H1 (cell line): ENCODE results near the gene DNAAF6. TPM values are rescaled to one million over a fixed set of nuclear protein-coding genes. Genes with fewer than 3 reads are reported as not detected.
"Not testable (repeated sequence)": the region's sequence is repeated elsewhere in the genome, so short reads cannot be mapped to it uniquely, and the experiment has no call there.

ENCODE experiments used
- CTCF ChIA-PET: fragments of 300-600 bp; sonication (Branson Sonifier 250); formaldehyde crosslinking; loops from one replicate; lab custom pipeline; 2021; ENCODE audit not compliant: partially characterized antibody; lab: Charles Lee
- POLR2A ChIA-PET: fragments of 300-600 bp; sonication (Branson Sonifier 250); formaldehyde crosslinking; loops from one replicate; lab custom pipeline; 2021; ENCODE audit warnings: inconsistent platforms; ENCODE audit not compliant: partially characterized antibody; lab: Charles Lee
- DNase-seq, 2 experiments: peaks; one replicate each; pipeline versions ENCODE4 v3.0.0 to v3.0.0-alpha.2; 2010 to 2022; ENCODE audit warnings: low spot score in 2 of 2, low read depth in 1 of 2, mixed read lengths in 1 of 2
- FAIRE-seq: peaks from 2 replicates; lab custom pipeline; 2011; peaks lifted over from hg19 to GRCh38; lab: Jason Lieb, UNC
- H2AFZ ChIP-seq: 2 replicates; pipeline ENCODE4 v1.8.1; 2012; ENCODE audit warnings: low read length, inconsistent platforms
- H2AK5ac ChIP-seq: 2 replicates; pipeline ENCODE4 v1.6.1; 2013; ENCODE audit warnings: low read depth, low read length
- H2BK120ac ChIP-seq: replicated peaks from 2 replicates; pipeline ENCODE3; 2013; ENCODE audit warnings: low read depth, low read length, inconsistent platforms
- H2BK12ac ChIP-seq: 2 replicates; pipeline ENCODE4 v1.6.1; 2013; ENCODE audit warnings: low read depth, low read length
- H2BK15ac ChIP-seq: 2 replicates; pipeline ENCODE4 v1.6.1; 2013; ENCODE audit warnings: low read length
- H2BK20ac ChIP-seq: 2 replicates; pipeline ENCODE4 v1.6.1; 2013; ENCODE audit warnings: low read length
- H2BK5ac ChIP-seq: 2 replicates; pipeline ENCODE4 v1.6.1; 2013; ENCODE audit warnings: low read depth, low read length
- H3K14ac ChIP-seq: 2 replicates; pipeline ENCODE4 v1.6.1; 2013; ENCODE audit warnings: inconsistent platforms; ENCODE audit not compliant: insufficient read length
- H3K18ac ChIP-seq: 2 replicates; pipeline ENCODE4 v1.6.1; 2013; ENCODE audit warnings: low read length; ENCODE audit errors: extremely low read depth
- H3K23ac ChIP-seq: 2 replicates; pipeline ENCODE4 v1.6.1; 2013; ENCODE audit warnings: inconsistent platforms; ENCODE audit not compliant: insufficient read length
- H3K23me2 ChIP-seq: 2 replicates; pipeline ENCODE4 v1.6.1; 2013; ENCODE audit warnings: low read depth, low read length
- H3K27ac ChIP-seq: 2 replicates; pipeline ENCODE4 v1.6.1; 2011; ENCODE audit warnings: low read depth, low read length, inconsistent platforms
- H3K27me3 ChIP-seq, 4 experiments: replicated peaks in 1 of 4; 1 replicate in 1 of 4; 2 replicates in 3 of 4; pipeline versions ENCODE4 v1.6.1 to v1.8.1; 2011 to 2013; ENCODE audit warnings: low read length in 3 of 4, mild to moderate bottlenecking in 3 of 4, inconsistent platforms in 2 of 4, mixed read lengths in 2 of 4, moderate library complexity in 1 of 4; ENCODE audit not compliant: control insufficient read depth in 3 of 4, insufficient read depth in 3 of 4; ENCODE audit errors: extremely low read depth in 1 of 4
- H3K36me3 ChIP-seq, 4 experiments: 2 replicates each; pipeline versions ENCODE4 v1.6.1 to v1.8.1; 2011 to 2013; ENCODE audit warnings: mild to moderate bottlenecking in 4 of 4, low read length in 3 of 4, moderate library complexity in 2 of 4, control low read depth in 1 of 4, inconsistent platforms in 1 of 4; ENCODE audit not compliant: insufficient read depth in 4 of 4, control insufficient read depth in 2 of 4
- H3K4ac ChIP-seq: replicated peaks from 2 replicates; pipeline ENCODE3; 2013; ENCODE audit warnings: low read length, low read depth, mixed read lengths, inconsistent platforms; ENCODE audit not compliant: insufficient read length
- H3K4me1 ChIP-seq, 4 experiments: replicated peaks in 1 of 4; 1 replicate in 1 of 4; 2 replicates in 3 of 4; pipeline versions ENCODE4 v1.6.1 to v1.8.1; 2011 to 2013; ENCODE audit warnings: low read length in 3 of 4, inconsistent platforms in 2 of 4, mixed read lengths in 1 of 4; ENCODE audit not compliant: insufficient read depth in 4 of 4, control insufficient read depth in 3 of 4
- H3K4me2 ChIP-seq, 2 experiments: 2 replicates each; pipeline versions ENCODE4 v1.6.1 to v1.8.1; 2011 to 2013; ENCODE audit warnings: low read depth in 2 of 2, low read length in 2 of 2, control low read depth in 1 of 2, inconsistent platforms in 1 of 2, mild to moderate bottlenecking in 1 of 2; ENCODE audit not compliant: insufficient read depth in 1 of 2
- H3K4me3 ChIP-seq, 4 experiments: fragments of 200-600, 300-600 bp in 1 of 4; sonication (generic), shearing (Covaris generic), sonication (Bioruptor Twin) in 1 of 4; 2 replicates each; pipeline versions ENCODE4 v1.5.1 to v1.8.1; 2011 to 2016; ENCODE audit warnings: low read length in 4 of 4, low read depth in 3 of 4, control low read depth in 2 of 4, inconsistent platforms in 2 of 4, mild to moderate bottlenecking in 2 of 4, mixed read lengths in 1 of 4, moderate library complexity in 1 of 4; ENCODE audit not compliant: insufficient read depth in 2 of 4; ENCODE audit errors: extremely low read depth in 1 of 4
- H3K56ac ChIP-seq: replicated peaks from 2 replicates; pipeline ENCODE3; 2013; ENCODE audit warnings: low read depth, mild to moderate bottlenecking, mixed read lengths, low read length, inconsistent platforms; ENCODE audit not compliant: insufficient read length
- H3K79me1 ChIP-seq: 2 replicates; pipeline ENCODE4 v1.6.1; 2013; ENCODE audit warnings: low read depth, low read length, control low read depth
- H3K79me2 ChIP-seq, 2 experiments: 2 replicates each; pipeline versions ENCODE4 v1.6.1 to v1.8.1; 2012 to 2013; ENCODE audit warnings: low read length in 2 of 2, mild to moderate bottlenecking in 2 of 2, inconsistent platforms in 1 of 2; ENCODE audit not compliant: insufficient read depth in 2 of 2, control insufficient read depth in 1 of 2
- H3K9ac ChIP-seq, 4 experiments: replicated peaks in 1 of 4; 1 replicate in 1 of 4; 2 replicates in 3 of 4; pipeline versions ENCODE4 v1.6.1 to v1.8.1; 2011 to 2013; ENCODE audit warnings: low read depth in 3 of 4, low read length in 3 of 4, control low read depth in 2 of 4, mild to moderate bottlenecking in 2 of 4, moderate library complexity in 2 of 4, inconsistent platforms in 1 of 4; ENCODE audit errors: extremely low read depth in 1 of 4
- H3K9me3 ChIP-seq, 2 experiments: 2 replicates each; pipeline versions ENCODE4 v1.6.1 to v1.8.1; 2012 to 2013; ENCODE audit warnings: mild to moderate bottlenecking in 2 of 2, moderate library complexity in 2 of 2, control low read depth in 1 of 2, inconsistent platforms in 1 of 2, low read depth in 1 of 2, low read length in 1 of 2, mixed read lengths in 1 of 2; ENCODE audit not compliant: insufficient read depth in 2 of 2
- H4K20me1 ChIP-seq, 2 experiments: replicated peaks in 1 of 2; 2 replicates each; pipeline versions ENCODE3 to v1.8.1; 2011 to 2013; ENCODE audit warnings: inconsistent platforms in 2 of 2, low read length in 2 of 2, mild to moderate bottlenecking in 1 of 2; ENCODE audit not compliant: insufficient read depth in 2 of 2, control insufficient read depth in 1 of 2
- H4K5ac ChIP-seq: 2 replicates; pipeline ENCODE4 v1.6.1; 2013; ENCODE audit warnings: low read length, low read depth, mixed read lengths, inconsistent platforms; ENCODE audit not compliant: insufficient read length
- H4K8ac ChIP-seq: 2 replicates; pipeline ENCODE4 v1.8.0; 2013; ENCODE audit warnings: mild to moderate bottlenecking, moderate library complexity, low read length, inconsistent platforms; ENCODE audit not compliant: insufficient read depth; ENCODE audit errors: extremely low read depth
- H4K91ac ChIP-seq: replicated peaks from 2 replicates; pipeline ENCODE3; 2013; ENCODE audit warnings: low read length, mixed read lengths, inconsistent platforms; ENCODE audit not compliant: insufficient read length
- HDAC2 ChIP-seq, 2 experiments: fragments of 300-600 bp in 1 of 2; sonication (generic) in 1 of 2; IDR thresholded peaks; 2 replicates each; pipeline ENCODE4 v1.6.1; 2011 to 2012; ENCODE audit warnings: low read depth in 2 of 2, low read length in 2 of 2, mild to moderate bottlenecking in 2 of 2, moderate library complexity in 2 of 2, borderline replicate concordance in 1 of 2, inconsistent platforms in 1 of 2
- MAFK ChIP-seq: IDR thresholded peaks from 2 replicates; pipeline ENCODE4 v1.6.1; 2012; ENCODE audit warnings: low read depth, mild to moderate bottlenecking, improper control_type of control experiment, low read length
- MAX ChIP-seq: IDR thresholded peaks from 2 replicates; pipeline ENCODE4 v1.6.1; 2012; ENCODE audit warnings: inconsistent platforms
- SP1 ChIP-seq: IDR thresholded peaks from 2 replicates; pipeline ENCODE4 v1.6.1; 2011; ENCODE audit warnings: low read depth, low read length
- SP2 ChIP-seq: IDR thresholded peaks from 2 replicates; pipeline ENCODE4 v1.6.1; 2012; ENCODE audit warnings: mild to moderate bottlenecking, low read length, inconsistent platforms
- TBP ChIP-seq: IDR thresholded peaks from 2 replicates; pipeline ENCODE4 v1.6.1; 2011; ENCODE audit warnings: low read depth, low read length, improper control_type of control experiment
- YY1 ChIP-seq: IDR thresholded peaks from 2 replicates; pipeline ENCODE4 v1.6.1; 2011; ENCODE audit warnings: low read depth, mild to moderate bottlenecking, low read length
- WGBS, 2 experiments: shearing (Covaris generic) in 1 of 2; methylation state at CpG; one replicate each; pipeline versions ENCODE4 v1.1.6 to v1.1.7; 2013 to 2015; ENCODE audit warnings: low lambda C conversion rate in 2 of 2, mixed read lengths in 2 of 2, inconsistent platforms in 1 of 2, low coverage in 1 of 2, missing lambda C conversion rate in 1 of 2; ENCODE audit not compliant: insufficient replicate concordance in 2 of 2, insufficient coverage in 1 of 2, insufficient read length in 1 of 2; ENCODE audit errors: extremely low coverage in 1 of 2, missing lambda C conversion rate in 1 of 2; 5-methylcytosine and 5-hydroxymethylcytosine counted together
- polyA plus RNA-seq, 7 experiments: library from polyadenylated mRNA; depleted of rRNA in 3 of 7; stranded (reverse) in 5 of 7; unstranded in 2 of 7; fragments of >200 nt in 5 of 7; fragments of 200-250 nt in 2 of 7; gene quantifications; 1 replicate in 5 of 7; 2 replicates in 1 of 7; 4 replicates in 1 of 7; pipeline versions ENCODE4 v1.2.1 to v1.2.3, GENCODE V29; 2011 to 2013; ENCODE audit warnings: missing spikeins in 2 of 7, mixed read lengths in 2 of 7
- total RNA-seq: library from RNA; stranded (reverse); fragmentation: NEBNext Ultra II Directional; extraction: Animal tissue kit (Norgen Biotek cat#: 25700); gene quantifications from 2 replicates; pipeline ENCODE4 v1.2.1, GENCODE V29; 2021
- TF ChIP-seq, protein P1 (sequence below): IDR thresholded peaks from 2 replicates; pipeline ENCODE4 v1.6.1; 2012; ENCODE audit warnings: inconsistent platforms

The DNAAF6 gene
- total and polyA plus RNA-seq, 2 of the 8 experiments (the other 6 are each of a cell fraction or from before 2014, with no cell fraction given), result not detected

GRCh38 chrX:107205770-107206696 lies at the start of gene DNAAF6, which contains the start of gene NUP62CL (continued):
- TF ChIP-seq SP1, result peak; percentile 24; the same call in 1 of the 2 replicates
- TF ChIP-seq HDAC2 (IDR thresholded peaks at IDR 0.05; ENCODE audit: borderline replicate concordance in 1 of 2, low read depth in 2 of 2, low read length in 2 of 2), result 0 out of 4 replicates have a peak, but pooled peaks of 1 of the 2 experiments have one; percentile 45
- TF ChIP-seq MAX, result 0 out of 2 replicates have a peak, but pooled peaks have one; percentile 21
- peak; percentile 6; the same call in 1 of the 2 replicates for TF ChIP-seq SP2
- TF ChIP-seq MAFK, result no peak
- TF ChIP-seq TBP, result peak; percentile 79
- no peak for TF ChIP-seq YY1
- TF ChIP-seq, protein P1, sequence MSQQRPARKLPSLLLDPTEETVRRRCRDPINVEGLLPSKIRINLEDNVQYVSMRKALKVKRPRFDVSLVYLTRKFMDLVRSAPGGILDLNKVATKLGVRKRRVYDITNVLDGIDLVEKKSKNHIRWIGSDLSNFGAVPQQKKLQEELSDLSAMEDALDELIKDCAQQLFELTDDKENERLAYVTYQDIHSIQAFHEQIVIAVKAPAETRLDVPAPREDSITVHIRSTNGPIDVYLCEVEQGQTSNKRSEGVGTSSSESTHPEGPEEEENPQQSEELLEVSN, result peak; percentile 68

DNA sequence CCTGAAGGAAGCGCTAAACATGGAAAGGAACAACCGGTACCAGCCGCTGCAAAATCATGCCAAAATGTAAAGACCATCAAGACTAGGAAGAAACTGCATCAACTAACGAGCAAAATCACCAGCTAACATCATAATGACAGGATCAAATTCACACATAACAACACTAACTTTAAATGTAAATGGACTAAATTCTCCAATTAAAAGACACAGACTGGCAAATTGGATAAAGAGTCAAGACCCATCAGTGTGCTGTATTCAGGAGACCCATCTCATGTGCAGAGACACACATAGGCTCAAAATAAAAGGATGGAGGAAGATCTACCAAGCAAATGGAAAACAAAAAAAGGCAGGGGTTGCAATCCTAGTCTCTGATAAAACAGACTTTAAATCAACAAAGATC lies 48.8 kb upstream of the DNAAF6 start:
- H3K79me1 ChIP-seq, H2BK15ac ChIP-seq, H2BK12ac ChIP-seq, DNase-seq, H3K9ac ChIP-seq, H3K4me1 ChIP-seq, H4K5ac ChIP-seq, CTCF ChIA-PET, H2BK20ac ChIP-seq, H3K79me2 ChIP-seq, H3K56ac ChIP-seq, H2BK5ac ChIP-seq, H3K18ac ChIP-seq, H3K9me3 ChIP-seq, H2AK5ac ChIP-seq, H4K8ac ChIP-seq, FAIRE-seq, H3K27me3 ChIP-seq, H2BK120ac ChIP-seq, H3K4ac ChIP-seq, H2AFZ ChIP-seq, H3K23ac ChIP-seq, H3K4me2 ChIP-seq, H4K91ac ChIP-seq, H3K4me3 ChIP-seq, H3K27ac ChIP-seq, H3K14ac ChIP-seq, H3K36me3 ChIP-seq, POLR2A ChIA-PET, H4K20me1 ChIP-seq, H3K23me2 ChIP-seq: not testable (repeated sequence)
- no CpG with 5 or more reads among the region's 4 CpGs for WGBS, 2 experiments
